OCI-LY7 (cell line): ENCODE measurements around the gene COL23A1. TPM values are rescaled to one million over a fixed set of nuclear protein-coding genes. Genes with fewer than 3 reads are reported as not detected.

Experiments used
- BruUV-seq: library from RNA; stranded (reverse); fragments of 400-500 nt; replicated peaks from 2 replicates; lab custom pipeline; 2021; lab: Mats Ljungman, UMichigan
- CTCF ChIA-PET: fragments of 300-600 bp; sonication (Branson Sonifier 250); formaldehyde crosslinking; loops from one replicate; lab custom pipeline; 2022; ENCODE audit warnings: antibody characterized with exemption; ENCODE audit not compliant: unreplicated experiment; lab: Charles Lee
- POLR2A ChIA-PET: fragments of 300-600 bp; sonication (Branson Sonifier 250); formaldehyde crosslinking; loops from one replicate; lab custom pipeline; 2022; ENCODE audit warnings: antibody characterized with exemption; lab: Charles Lee
- DNase-seq: peaks from one replicate; pipeline ENCODE4 v3.0.0-alpha.2; 2015; ENCODE audit warnings: low spot score
- H2AFZ ChIP-seq: fragments of 200-600 bp; sonication (generic), shearing (Covaris generic); 2 replicates; pipeline ENCODE4 v1.6.1; 2014; ENCODE audit warnings: mild to moderate bottlenecking, antibody characterized with exemption, low read length, moderate library complexity
- H3K27ac ChIP-seq: fragments of 200-600 bp; sonication (generic); 2 replicates; pipeline ENCODE4 v1.5.1; 2014; ENCODE audit warnings: mixed run types, low read depth, mild to moderate bottlenecking, moderate library complexity, low read length, inconsistent platforms; ENCODE audit not compliant: poor library complexity, severe bottlenecking
- H3K36me3 ChIP-seq: fragments of 200-600 bp; sonication (generic); 2 replicates; pipeline ENCODE4 v1.6.1; 2014; ENCODE audit warnings: mild to moderate bottlenecking, antibody characterized with exemption, low read length, moderate library complexity, mixed read lengths; ENCODE audit not compliant: insufficient read depth
- H3K4me1 ChIP-seq: fragments of 200-600 bp; sonication (generic); 2 replicates; pipeline ENCODE4 v1.5.1; 2014; ENCODE audit warnings: mild to moderate bottlenecking, low read length; ENCODE audit not compliant: insufficient read depth, poor library complexity, severe bottlenecking
- H3K4me2 ChIP-seq: fragments of 200-600 bp; sonication (generic); 2 replicates; pipeline ENCODE4 v1.6.1; 2014; ENCODE audit warnings: mild to moderate bottlenecking, low read length
- H3K4me3 ChIP-seq: fragments of 200-600 bp; sonication (generic); 2 replicates; pipeline ENCODE4 v1.5.1; 2014; ENCODE audit warnings: mild to moderate bottlenecking, low read depth, low read length; ENCODE audit not compliant: poor library complexity, severe bottlenecking
- H3K79me2 ChIP-seq: fragments of 200-600 bp; sonication (generic); 2 replicates; pipeline ENCODE4 v1.6.1; 2016; ENCODE audit warnings: low read depth, mild to moderate bottlenecking, low read length, moderate library complexity, mixed read lengths; ENCODE audit not compliant: insufficient read depth
- H3K9me2 ChIP-seq: fragments of 200-600 bp; sonication (generic); 2 replicates; pipeline ENCODE4 v1.6.1; 2016; ENCODE audit warnings: mild to moderate bottlenecking, low read length, mixed read lengths; ENCODE audit not compliant: insufficient read depth
- H3K9me3 ChIP-seq: fragments of 200-600 bp; sonication (generic); 2 replicates; pipeline ENCODE4 v1.6.1; 2014; ENCODE audit warnings: mild to moderate bottlenecking, mixed run types, low read length, mixed read lengths
- H4K20me1 ChIP-seq: fragments of 200-600 bp; sonication (generic); 2 replicates; pipeline ENCODE4 v1.6.1; 2014; ENCODE audit warnings: mild to moderate bottlenecking, antibody characterized with exemption, low read length, moderate library complexity, mixed read lengths; ENCODE audit not compliant: insufficient read depth
- EZH2phosphoT487 ChIP-seq: fragments of 200-600 bp; sonication (generic); IDR thresholded peaks from 2 replicates; pipeline ENCODE4 v1.6.1; 2018; ENCODE audit warnings: low read depth, borderline replicate concordance, mild to moderate bottlenecking, mixed run types, antibody characterized with exemption, low read length, moderate library complexity, mixed read lengths
- intact Hi-C: fragments of 100-400 bp; cut with micrococcal nuclease; formaldehyde crosslinking; loops from one replicate; pipeline ENCODE4 v1.10.0; 2022; ENCODE audit not compliant: unreplicated experiment
- total RNA-seq, 2 experiments: library from RNA; depleted of rRNA in 1 of 2; stranded (reverse); fragments of >200 nt in 1 of 2; shearing (Covaris generic) in 1 of 2; gene quantifications; 2 replicates each; pipeline ENCODE4 v1.2.3, GENCODE V29; 2014 to 2022
- TF ChIP-seq, protein P1 (sequence below): fragments of 200-600 bp; sonication (generic); conservative IDR thresholded peaks from 2 replicates; pipeline ENCODE4 v1.5.1; 2014; ENCODE audit warnings: mild to moderate bottlenecking, antibody characterized with exemption, low read length, moderate library complexity, mixed read lengths

COL23A1 gene
- total RNA-seq, 2 experiments from 2014 or later: 0.53 TPM; not detected in 1

DNA sequence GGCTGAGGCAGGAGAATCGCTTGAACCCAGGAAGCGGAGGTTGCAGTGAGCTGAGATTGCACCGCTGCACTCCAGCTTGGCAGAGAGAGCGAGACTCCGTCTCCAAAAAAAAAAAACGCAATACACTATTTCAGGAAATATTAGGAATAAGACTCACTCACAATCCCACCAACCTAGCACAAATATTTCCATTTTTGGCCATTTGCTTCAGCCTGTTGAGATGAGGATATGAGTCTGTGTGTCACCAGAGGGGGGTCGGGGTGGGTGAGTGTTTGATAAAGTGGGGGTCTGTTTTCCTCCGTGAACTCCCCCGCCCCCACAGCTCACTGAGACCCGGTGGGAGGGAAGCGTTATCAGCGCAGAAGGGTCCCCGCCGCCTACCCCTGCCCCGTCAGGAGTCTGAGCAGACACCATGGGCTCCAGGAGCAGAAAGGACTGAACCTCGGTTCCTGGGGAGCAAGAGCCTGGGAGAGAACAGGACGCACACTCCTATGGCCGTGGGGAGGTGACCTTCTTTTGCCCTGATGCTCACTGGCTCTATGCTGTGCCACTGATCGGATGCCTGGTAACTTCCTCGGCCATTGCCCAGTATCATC lies 203.8 kb downstream of the COL23A1 start:
- H3K79me2 ChIP-seq: no peaks in the 10 kb centered on the region
- ChIA-PET POLR2A (no interaction called here), CTCF (no interaction called here)
- no peaks in the 10 kb centered on the region for H3K9me2 ChIP-seq
- no peaks in the 10 kb centered on the region for H3K4me1 ChIP-seq
- intact Hi-C loops: no loop called here
- no peaks in the 10 kb centered on the region for H3K36me3 ChIP-seq
- no peak for DNase-seq
- H3K27ac ChIP-seq: no peak overlapping the region
- no peaks in the 10 kb centered on the region for H3K9me3 ChIP-seq
- TF ChIP-seq, protein P1, sequence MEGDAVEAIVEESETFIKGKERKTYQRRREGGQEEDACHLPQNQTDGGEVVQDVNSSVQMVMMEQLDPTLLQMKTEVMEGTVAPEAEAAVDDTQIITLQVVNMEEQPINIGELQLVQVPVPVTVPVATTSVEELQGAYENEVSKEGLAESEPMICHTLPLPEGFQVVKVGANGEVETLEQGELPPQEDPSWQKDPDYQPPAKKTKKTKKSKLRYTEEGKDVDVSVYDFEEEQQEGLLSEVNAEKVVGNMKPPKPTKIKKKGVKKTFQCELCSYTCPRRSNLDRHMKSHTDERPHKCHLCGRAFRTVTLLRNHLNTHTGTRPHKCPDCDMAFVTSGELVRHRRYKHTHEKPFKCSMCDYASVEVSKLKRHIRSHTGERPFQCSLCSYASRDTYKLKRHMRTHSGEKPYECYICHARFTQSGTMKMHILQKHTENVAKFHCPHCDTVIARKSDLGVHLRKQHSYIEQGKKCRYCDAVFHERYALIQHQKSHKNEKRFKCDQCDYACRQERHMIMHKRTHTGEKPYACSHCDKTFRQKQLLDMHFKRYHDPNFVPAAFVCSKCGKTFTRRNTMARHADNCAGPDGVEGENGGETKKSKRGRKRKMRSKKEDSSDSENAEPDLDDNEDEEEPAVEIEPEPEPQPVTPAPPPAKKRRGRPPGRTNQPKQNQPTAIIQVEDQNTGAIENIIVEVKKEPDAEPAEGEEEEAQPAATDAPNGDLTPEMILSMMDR: no peak
- no peak for TF ChIP-seq EZH2phosphoT487
- no peaks in the 10 kb centered on the region for H4K20me1 ChIP-seq
- no TSS peak for BruUV-seq
- H2AFZ ChIP-seq: no peak overlapping the region
- H3K4me2 ChIP-seq: no peak overlapping the region
- H3K4me3 ChIP-seq: no peak overlapping the region

DNA sequence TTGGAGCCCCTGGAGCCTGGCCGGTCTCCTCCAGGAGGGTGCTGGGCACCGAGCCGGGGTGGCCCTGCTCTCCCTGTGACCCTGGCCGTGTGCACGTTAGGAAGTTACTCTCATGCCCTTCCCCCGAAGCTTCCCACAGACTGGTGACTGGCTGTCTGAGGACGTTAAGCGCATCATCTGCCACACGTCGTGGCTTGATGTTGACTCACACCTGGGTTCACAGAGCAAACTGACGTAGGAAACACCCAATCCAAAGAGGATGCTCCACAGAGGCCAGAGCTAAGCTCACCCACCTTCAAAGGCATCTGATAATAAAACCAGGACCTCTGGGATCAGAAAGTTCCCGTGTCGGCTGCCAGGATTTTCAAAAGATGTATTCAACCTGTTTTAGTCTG lies 204.7 kb downstream of the COL23A1 start:
- ChIA-PET POLR2A (no interaction called here), CTCF (no interaction called here)
- no TSS peak for BruUV-seq
- TF ChIP-seq EZH2phosphoT487: no peak
- TF ChIP-seq, protein P1: no peak
- Histone ChIP-seq H3K9me2 (no peaks in the 10 kb centered on the region), H3K36me3 (no peaks in the 10 kb centered on the region), H3K9me3 (no peaks in the 10 kb centered on the region), H3K4me3 (no peak overlapping the region), H3K4me1 (no peaks in the 10 kb centered on the region), H3K27ac (no peak overlapping the region), H3K79me2 (no peaks in the 10 kb centered on the region), H2AFZ (no peak overlapping the region), H3K4me2 (no peak overlapping the region), H4K20me1 (no peaks in the 10 kb centered on the region)
- intact Hi-C loops: no loop called here
- DNase-seq: no peak

DNA sequence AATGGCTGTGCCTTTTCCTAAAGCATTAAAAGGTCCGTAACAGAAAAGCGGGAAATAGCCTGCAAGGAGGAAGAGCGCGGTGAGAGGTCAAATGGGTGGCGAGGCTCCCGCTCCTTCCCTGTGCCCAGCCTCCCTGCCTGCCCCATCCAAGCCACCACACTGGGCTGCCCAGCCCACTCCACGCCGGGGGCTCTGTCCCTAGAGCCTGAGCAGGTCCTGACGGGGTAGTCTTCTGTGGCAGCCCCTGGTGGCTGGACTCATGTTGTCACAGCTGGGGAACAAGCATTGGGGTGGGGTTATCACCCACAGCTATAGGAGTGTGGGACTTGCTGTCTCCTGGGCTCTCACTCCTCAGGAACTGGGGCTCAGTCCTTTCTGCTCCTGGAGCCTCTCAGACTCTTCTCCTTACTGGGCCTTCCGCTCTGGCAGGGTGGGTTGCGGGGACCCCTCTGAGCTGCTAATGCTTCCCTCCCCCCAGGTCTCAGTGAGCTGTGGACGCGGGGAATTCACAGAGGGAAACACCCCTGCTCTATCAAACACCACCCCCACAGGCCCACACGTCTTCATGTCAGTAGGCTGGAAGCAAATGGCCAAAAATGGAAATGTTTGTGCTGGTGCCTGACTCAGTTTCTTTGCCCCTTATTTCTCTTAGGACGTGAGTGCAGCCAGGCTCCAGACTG lies 205.2 kb downstream of the COL23A1 start:
- ChIA-PET POLR2A (no interaction called here), CTCF (no interaction called here)
- Histone ChIP-seq H3K9me2 (no peaks in the 10 kb centered on the region), H4K20me1 (no peaks in the 10 kb centered on the region), H3K4me2 (no peak overlapping the region), H2AFZ (no peak overlapping the region), H3K79me2 (no peaks in the 10 kb centered on the region), H3K36me3 (no peaks in the 10 kb centered on the region), H3K4me1 (no peaks in the 10 kb centered on the region), H3K27ac (no peak overlapping the region), H3K9me3 (no peaks in the 10 kb centered on the region), H3K4me3 (no peak overlapping the region)
- intact Hi-C loops: no loop called here
- DNase-seq: no peak
- TF ChIP-seq, protein P1: no peak
- no peak for TF ChIP-seq EZH2phosphoT487
- no TSS peak for BruUV-seq
